ENCODE data around the gene CCSER2. TPM values are rescaled to one million over a fixed set of nuclear protein-coding genes. Genes with fewer than 3 reads are reported as not detected.

CCSER2 gene
- total RNA-seq, 1 experiment from 2014 or later, result 28.9 TPM

GRCh38 chr10:84493951-84494848 is 165.8 kb downstream of the CCSER2 start:
- no peaks in the 10 kb centered on the region for H3K27me3 ChIP-seq (ENCODE audit: insufficient read depth, low read length)
- no peaks in the 10 kb centered on the region for H4K20me1 ChIP-seq (ENCODE audit: insufficient read depth)
- peaks cover 5% of the 10 kb centered on the region; the same call in 1 of the 2 replicates for H3K79me2 ChIP-seq (ENCODE audit: insufficient read depth, low read length)
- DNase-seq (ENCODE audit: low read depth, low spot score) (peak; percentile 77), ATAC-seq (peak; percentile 92)
- CTCF ChIA-PET, result no interaction called here
- no peaks in the 10 kb centered on the region for H3K9me2 ChIP-seq (ENCODE audit: insufficient read depth)
- RAD21 ChIA-PET (ENCODE audit: low non-redundant PET in 1 of 2, low total read pairs in 2 of 2, uncharacterized antibody in 2 of 2, unreplicated experiment in 2 of 2), result no interaction called here
- H3K36me3 ChIP-seq (ENCODE audit: control insufficient read depth in 1 of 2, insufficient read depth in 2 of 2, low read length in 2 of 2), result no peaks in the 10 kb centered on the region
- POLR2A ChIA-PET, result no interaction called here
- H3K4me1 ChIP-seq (ENCODE audit: control insufficient read depth in 1 of 2, insufficient read depth in 2 of 2, low read length in 2 of 2), result peaks cover 27 to 32% of the 10 kb centered on the region in 2 experiments
- peak overlapping the region; percentile 22 to 48 for H3K4me3 ChIP-seq (replicated peaks in 1 of 2; ENCODE audit: low read depth in 1 of 2, low read length in 2 of 2)
- no peaks in the 10 kb centered on the region for H3K9me3 ChIP-seq (ENCODE audit: control insufficient read depth in 1 of 2, insufficient read depth in 1 of 2, low read depth in 1 of 2, low read length in 2 of 2)
- no TSS peak for BruUV-seq (replicated peaks)
- intact Hi-C loops (cut with micrococcal nuclease), result loop anchor here (10.0 kb wide), 1 partner anchor 59 kb away; no protein-coding TSS in a partner anchor
- H3K27ac ChIP-seq (ENCODE audit: low read depth, low read length), result peak overlapping the region; percentile 61; the same call in 1 of the 2 replicates
- peak overlapping the region; percentile 13 for H3K9ac ChIP-seq (ENCODE audit: low read length)
- H2AFZ ChIP-seq (ENCODE audit: low read depth, low read length, poor library complexity, severe bottlenecking), result no peak overlapping the region
- peak overlapping the region; percentile 78 for H3K4me2 ChIP-seq (ENCODE audit: low read length)
- TF ChIP-seq, protein P1, sequence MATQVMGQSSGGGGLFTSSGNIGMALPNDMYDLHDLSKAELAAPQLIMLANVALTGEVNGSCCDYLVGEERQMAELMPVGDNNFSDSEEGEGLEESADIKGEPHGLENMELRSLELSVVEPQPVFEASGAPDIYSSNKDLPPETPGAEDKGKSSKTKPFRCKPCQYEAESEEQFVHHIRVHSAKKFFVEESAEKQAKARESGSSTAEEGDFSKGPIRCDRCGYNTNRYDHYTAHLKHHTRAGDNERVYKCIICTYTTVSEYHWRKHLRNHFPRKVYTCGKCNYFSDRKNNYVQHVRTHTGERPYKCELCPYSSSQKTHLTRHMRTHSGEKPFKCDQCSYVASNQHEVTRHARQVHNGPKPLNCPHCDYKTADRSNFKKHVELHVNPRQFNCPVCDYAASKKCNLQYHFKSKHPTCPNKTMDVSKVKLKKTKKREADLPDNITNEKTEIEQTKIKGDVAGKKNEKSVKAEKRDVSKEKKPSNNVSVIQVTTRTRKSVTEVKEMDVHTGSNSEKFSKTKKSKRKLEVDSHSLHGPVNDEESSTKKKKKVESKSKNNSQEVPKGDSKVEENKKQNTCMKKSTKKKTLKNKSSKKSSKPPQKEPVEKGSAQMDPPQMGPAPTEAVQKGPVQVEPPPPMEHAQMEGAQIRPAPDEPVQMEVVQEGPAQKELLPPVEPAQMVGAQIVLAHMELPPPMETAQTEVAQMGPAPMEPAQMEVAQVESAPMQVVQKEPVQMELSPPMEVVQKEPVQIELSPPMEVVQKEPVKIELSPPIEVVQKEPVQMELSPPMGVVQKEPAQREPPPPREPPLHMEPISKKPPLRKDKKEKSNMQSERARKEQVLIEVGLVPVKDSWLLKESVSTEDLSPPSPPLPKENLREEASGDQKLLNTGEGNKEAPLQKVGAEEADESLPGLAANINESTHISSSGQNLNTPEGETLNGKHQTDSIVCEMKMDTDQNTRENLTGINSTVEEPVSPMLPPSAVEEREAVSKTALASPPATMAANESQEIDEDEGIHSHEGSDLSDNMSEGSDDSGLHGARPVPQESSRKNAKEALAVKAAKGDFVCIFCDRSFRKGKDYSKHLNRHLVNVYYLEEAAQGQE (IDR thresholded peaks at IDR 0.05; ENCODE audit: low read depth), result no peak
- TF ChIP-seq CEBPB (IDR thresholded peaks at IDR 0.05; ENCODE audit: low read depth) (peak; percentile 60), TCF7L2 (IDR thresholded peaks at IDR 0.05; ENCODE audit: borderline replicate concordance, extremely low read depth, insufficient read depth, insufficient read length) (no peak), SP1 (IDR thresholded peaks at IDR 0.05; ENCODE audit: low read depth) (peak; percentile 88), SRF (IDR thresholded peaks at IDR 0.05; ENCODE audit: low read depth) (no peak), RAD21 (IDR thresholded peaks at IDR 0.05; ENCODE audit: low read depth) (no peak), SIN3A (IDR thresholded peaks at IDR 0.05; ENCODE audit: low read depth) (peak; percentile 62; the same call in 1 of the 2 replicates), CBX3 (IDR thresholded peaks at IDR 0.05; ENCODE audit: low read depth) (peak; percentile 83), POLR2A (IDR thresholded peaks at IDR 0.05; ENCODE audit: borderline replicate concordance, extremely low read depth, insufficient read depth, insufficient read length) (no peak), ZBTB33 (IDR thresholded peaks at IDR 0.05; ENCODE audit: extremely low read depth, insufficient replicate concordance, low read length) (no peak), YY1 (IDR thresholded peaks at IDR 0.05; ENCODE audit: extremely low read depth, insufficient replicate concordance, low read depth, low read length) (no peak), EZH2 (IDR thresholded peaks at IDR 0.05) (no peak), EGR1 (IDR thresholded peaks at IDR 0.05; ENCODE audit: low read depth) (no peak), JUND (IDR thresholded peaks at IDR 0.05) (peak; percentile 94), ELF1 (IDR thresholded peaks at IDR 0.05; ENCODE audit: borderline replicate concordance, low read depth) (no peak), ATF3 (IDR thresholded peaks at IDR 0.05) (no peak), POLR2AphosphoS5 (IDR thresholded peaks at IDR 0.05; ENCODE audit: low read depth, low read length) (peak; percentile 55; the same call in 1 of the 2 replicates), ZFX (IDR thresholded peaks at IDR 0.05) (no peak)
- TF ChIP-seq, protein P2, sequence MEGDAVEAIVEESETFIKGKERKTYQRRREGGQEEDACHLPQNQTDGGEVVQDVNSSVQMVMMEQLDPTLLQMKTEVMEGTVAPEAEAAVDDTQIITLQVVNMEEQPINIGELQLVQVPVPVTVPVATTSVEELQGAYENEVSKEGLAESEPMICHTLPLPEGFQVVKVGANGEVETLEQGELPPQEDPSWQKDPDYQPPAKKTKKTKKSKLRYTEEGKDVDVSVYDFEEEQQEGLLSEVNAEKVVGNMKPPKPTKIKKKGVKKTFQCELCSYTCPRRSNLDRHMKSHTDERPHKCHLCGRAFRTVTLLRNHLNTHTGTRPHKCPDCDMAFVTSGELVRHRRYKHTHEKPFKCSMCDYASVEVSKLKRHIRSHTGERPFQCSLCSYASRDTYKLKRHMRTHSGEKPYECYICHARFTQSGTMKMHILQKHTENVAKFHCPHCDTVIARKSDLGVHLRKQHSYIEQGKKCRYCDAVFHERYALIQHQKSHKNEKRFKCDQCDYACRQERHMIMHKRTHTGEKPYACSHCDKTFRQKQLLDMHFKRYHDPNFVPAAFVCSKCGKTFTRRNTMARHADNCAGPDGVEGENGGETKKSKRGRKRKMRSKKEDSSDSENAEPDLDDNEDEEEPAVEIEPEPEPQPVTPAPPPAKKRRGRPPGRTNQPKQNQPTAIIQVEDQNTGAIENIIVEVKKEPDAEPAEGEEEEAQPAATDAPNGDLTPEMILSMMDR (IDR thresholded peaks at IDR 0.05 in 2 of 3, conservative IDR thresholded peaks at IDR 0.05 in 1 of 3; ENCODE audit: borderline replicate concordance in 1 of 3, insufficient read depth in 1 of 3, low read depth in 2 of 3, low read length in 2 of 3), result no peak
